ENCODE measurements around the gene TCTN1. TPM values are rescaled to one million over a fixed set of nuclear protein-coding genes. Genes with fewer than 3 reads are reported as not detected.
A peak's percentile ranks its signal among the peaks of the same experiment; 100 is the strongest.

The TCTN1 gene
- total and polyA plus RNA-seq, 2 of the 13 experiments (the other 11 are each of a cell fraction or from before 2014, with no cell fraction given), result 13.6 to 16.0 TPM

GRCh38 chr12:110591451-110592051, 22.4 kb upstream of the TCTN1 start (continued):
- TF ChIP-seq ARID4A (CRISPR knock-in tag; IDR thresholded peaks at IDR 0.05; ENCODE audit: borderline replicate concordance) (peak; percentile 58; the same call in 1 of the 2 replicates), ETV5 (CRISPR knock-in tag; IDR thresholded peaks at IDR 0.05; ENCODE audit: borderline replicate concordance) (no peak; the same call in 1 of the 2 replicates), ZEB1 (IDR thresholded peaks at IDR 0.05; ENCODE audit: insufficient replicate concordance, low read depth) (peak; percentile 19), MEIS1 (CRISPR knock-in tag; IDR thresholded peaks at IDR 0.05; ENCODE audit: borderline replicate concordance) (0 out of 2 replicates have a peak, but pooled peaks have one; percentile 60), NFKB2 (CRISPR knock-in tag; IDR thresholded peaks at IDR 0.05; ENCODE audit: borderline replicate concordance) (no peak), HOXA5 (CRISPR knock-in tag; IDR thresholded peaks at IDR 0.05) (no peak), ZBTB43 (CRISPR knock-in tag; conservative IDR thresholded peaks at IDR 0.05) (no peak), ZNF292 (CRISPR knock-in tag; IDR thresholded peaks at IDR 0.05; ENCODE audit: borderline replicate concordance, low read depth) (no peak), SRSF4 (IDR thresholded peaks at IDR 0.05; ENCODE audit: low read depth, low read length, poor library complexity, severe bottlenecking) (no peak), PHF20 (CRISPR knock-in tag; IDR thresholded peaks at IDR 0.05) (0 out of 2 replicates have a peak, but pooled peaks have one; percentile 33), ZBTB8A (CRISPR knock-in tag; IDR thresholded peaks at IDR 0.05; ENCODE audit: borderline replicate concordance, low read depth) (no peak), FOXM1 (CRISPR knock-in tag; IDR thresholded peaks at IDR 0.05) (no peak), ZFP62 (CRISPR knock-in tag; IDR thresholded peaks at IDR 0.05) (no peak), KDM1A (CRISPR knock-in tag; IDR thresholded peaks at IDR 0.05) (no peak), MIER3 (CRISPR knock-in tag; IDR thresholded peaks at IDR 0.05; ENCODE audit: borderline replicate concordance) (no peak), DBP (CRISPR knock-in tag; IDR thresholded peaks at IDR 0.05; ENCODE audit: not compliant biosample characterization) (no peak), JUN (CRISPR knock-in tag; IDR thresholded peaks at IDR 0.05) (no peak), TAF1 (CRISPR knock-in tag; IDR thresholded peaks at IDR 0.05) (no peak), MED13 (CRISPR knock-in tag; IDR thresholded peaks at IDR 0.05) (peak; percentile 44; the same call in 1 of the 2 replicates), MNT (IDR thresholded peaks at IDR 0.05) (no peak), FOXO4 (CRISPR knock-in tag; conservative IDR thresholded peaks at IDR 0.05) (no peak)
